Transverse colon (tissue), 4 donors: ENCODE measurements around the gene IL11RA. TPM values are rescaled to one million over a fixed set of nuclear protein-coding genes. Genes with fewer than 3 reads are reported as not detected.
A peak's percentile ranks its signal among the peaks of the same experiment; 100 is the strongest.

Source experiments
- DNase-seq: peaks from one replicate; pipeline ENCODE4 v3.0.0-alpha.2; 2019
- H3K27ac ChIP-seq, 4 donors: fragments of 200-600 bp; sonication (generic); 2 replicates each; pipeline ENCODE4 v1.5.1; 2016 to 2018; ENCODE audit warnings: inconsistent platforms in 4 of 4
- H3K27me3 ChIP-seq: fragments of 200-600 bp; sonication (generic); 2 replicates; pipeline ENCODE4 v1.5.1; 2017; ENCODE audit warnings: inconsistent platforms
- H3K36me3 ChIP-seq, 4 donors: fragments of 200-600 bp; sonication (generic); 2 replicates each; pipeline ENCODE4 v1.5.1; 2017 to 2019; ENCODE audit warnings: inconsistent platforms in 4 of 4
- H3K4me1 ChIP-seq, 4 donors: fragments of 200-600 bp; sonication (generic); 2 replicates each; pipeline ENCODE4 v1.5.1; 2017 to 2020; ENCODE audit warnings: inconsistent platforms in 4 of 4
- H3K4me3 ChIP-seq, 4 donors: fragments of 200-600 bp; sonication (generic); 1 replicate in 1 of 4; 2 replicates in 3 of 4; pipeline versions ENCODE4 v1.5.1 to v1.6.1; 2017 to 2019; ENCODE audit warnings: inconsistent platforms in 4 of 4
- H3K9me3 ChIP-seq, 2 donors: fragments of 200-600 bp; sonication (generic); 2 replicates each; pipeline ENCODE4 v1.5.1; 2017 to 2019; ENCODE audit warnings: inconsistent platforms in 2 of 2
- CTCF ChIP-seq, 5 experiments: fragments of 200-600 bp in 3 of 5; fragments of 450-650 bp in 2 of 5; sonication (generic) in 3 of 5; IDR thresholded peaks; 1 replicate in 2 of 5; 2 replicates in 3 of 5; pipeline ENCODE4 v1.5.1; 2016 to 2017; ENCODE audit warnings: antibody characterized with exemption in 5 of 5, inconsistent platforms in 3 of 5, mild to moderate bottlenecking in 2 of 5, moderate library complexity in 1 of 5
- EP300 ChIP-seq: sonication (generic); formaldehyde crosslinking; IDR thresholded peaks from one replicate; pipeline ENCODE4 v1.6.1; 2017; ENCODE audit warnings: antibody characterized with exemption, low read depth
- POLR2A ChIP-seq: fragments of 450-650 bp; IDR thresholded peaks from one replicate; pipeline ENCODE4 v1.6.1; 2016; ENCODE audit warnings: antibody characterized with exemption, mild to moderate bottlenecking, moderate library complexity
- POLR2AphosphoS5 ChIP-seq, 3 donors: sonication (generic); formaldehyde crosslinking; IDR thresholded peaks; one replicate each; pipeline ENCODE4 v1.6.1; 2016; ENCODE audit warnings: antibody characterized with exemption in 3 of 3
- WGBS, 2 donors: methylation state at CpG; one replicate each; pipeline ENCODE4 v1.1.5; 2018; ENCODE audit warnings: low coverage in 1 of 2; 5-methylcytosine and 5-hydroxymethylcytosine counted together
- in situ Hi-C, 4 donors: fragments of 200-750 bp; cut with MboI; loops; one replicate each; pipeline versions ENCODE4 v1.15.0 to v1.15.1; 2017; ENCODE audit warnings: low sequenced_read_pairs in 3 of 4, low pct_ligation_motif_present in 1 of 4, low pct_unique_long_range_greater_than_20kb in 1 of 4
- intact Hi-C: fragments of 100-400 bp; cut with DNase I; formaldehyde crosslinking; loops from one replicate; pipeline ENCODE4 v1.15.1; 2023; ENCODE audit warnings: low total_unique reads
- total RNA-seq, 4 donors: library from RNA; depleted of rRNA; stranded (reverse); fragments of >200 nt; gene quantifications; one replicate each; pipeline ENCODE4 v1.1.0, GENCODE V29; 2016

IL11RA gene
- total RNA-seq, 4 donors from 2014 or later = 27.0 to 94.6 (median 47.5) TPM

- H3K27ac ChIP-seq = no peak overlapping the region
- H3K9me3 ChIP-seq = no peaks in the 10 kb centered on the region
- in situ Hi-C loops = no loop called here
- peaks cover 8 to 20% (median 13%) of the 10 kb centered on the region in 4 donors for H3K4me1 ChIP-seq
- no peak for DNase-seq
- peaks cover 85% of the 10 kb centered on the region for H3K27me3 ChIP-seq
- no peak overlapping the region for H3K4me3 ChIP-seq
- no peaks in the 10 kb centered on the region for H3K36me3 ChIP-seq
- WGBS, 2 donors = 76% methylated on average over 3 of the region's 3 CpGs; no CpG with 5 or more reads in 1 of the 2 donors
- no peak for TF ChIP-seq POLR2AphosphoS5 (IDR thresholded peaks at IDR 0.05)
- TF ChIP-seq CTCF (IDR thresholded peaks at IDR 0.05) = no peak
- no peak for TF ChIP-seq EP300
- no peak for TF ChIP-seq POLR2A
- intact Hi-C loops = no loop called here
Measured at GRCh38 chr9:34625186-34625486, 26.8 kb upstream of the IL11RA start.

DNA sequence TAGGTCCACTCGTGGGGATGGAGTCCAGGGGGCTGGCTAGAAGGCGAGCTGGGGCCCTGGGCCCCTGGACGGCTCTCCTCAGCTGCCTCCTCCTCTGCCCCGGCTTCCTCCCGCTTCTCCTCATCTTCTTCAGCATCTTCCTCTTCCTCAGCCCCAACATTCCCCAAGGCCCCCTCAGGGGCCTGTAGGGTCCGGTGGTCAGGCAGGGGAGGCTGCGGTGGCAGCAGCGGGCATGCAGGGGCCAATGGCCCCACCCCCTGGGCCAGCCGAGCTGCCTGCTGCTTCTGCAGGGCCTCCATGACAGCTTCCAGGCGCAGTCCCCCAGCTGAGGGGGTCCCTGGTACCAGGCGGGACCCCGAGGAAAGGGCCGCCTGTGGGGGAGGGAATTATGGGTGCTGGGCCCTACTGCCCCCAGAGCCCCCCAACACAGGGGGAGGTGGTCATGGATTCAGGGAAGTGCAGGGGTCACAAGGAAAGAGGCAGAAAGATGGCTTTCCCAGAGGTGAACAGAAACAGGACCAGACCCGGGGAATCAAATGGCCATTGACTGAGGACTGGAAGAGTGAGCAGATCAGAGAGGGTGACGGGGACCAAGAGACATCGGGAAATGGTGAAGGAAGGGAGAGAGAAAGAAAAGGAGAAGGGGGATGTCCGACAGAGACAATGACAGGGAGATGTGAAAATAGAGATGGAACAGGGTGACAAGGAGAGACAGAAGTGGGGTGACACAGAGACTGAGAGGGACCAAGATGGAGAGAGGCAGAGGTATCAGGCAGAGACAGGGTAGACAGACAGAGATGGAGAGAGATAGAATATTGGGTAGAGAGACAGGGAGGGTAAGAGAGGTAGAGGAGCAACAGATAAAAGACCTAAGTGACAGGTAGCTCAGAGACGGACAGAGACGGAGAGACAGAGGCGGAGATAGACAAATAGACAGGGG lies 24.0 kb upstream of the IL11RA start:
- Histone ChIP-seq H3K27ac (no peak overlapping the region), H3K4me3 (peak overlapping the region in 2 of 4 donors; percentile 40 to 48), H3K27me3 (peaks cover 79% of the 10 kb centered on the region), H3K36me3 (no peaks in the 10 kb centered on the region), H3K9me3 (no peaks in the 10 kb centered on the region), H3K4me1 (peaks cover 8 to 20% (median 13%) of the 10 kb centered on the region in 4 donors)
- no peak for DNase-seq
- in situ Hi-C loops = no loop called here
- WGBS, 2 donors = 19 to 49% methylated on average over 8 to 20 of the region's 20 CpGs
- intact Hi-C loops = no loop called here
- no peak for TF ChIP-seq EP300
- TF ChIP-seq POLR2AphosphoS5 (IDR thresholded peaks at IDR 0.05) = no peak
- TF ChIP-seq CTCF (IDR thresholded peaks at IDR 0.05) = no peak
- no peak for TF ChIP-seq POLR2A

DNA sequence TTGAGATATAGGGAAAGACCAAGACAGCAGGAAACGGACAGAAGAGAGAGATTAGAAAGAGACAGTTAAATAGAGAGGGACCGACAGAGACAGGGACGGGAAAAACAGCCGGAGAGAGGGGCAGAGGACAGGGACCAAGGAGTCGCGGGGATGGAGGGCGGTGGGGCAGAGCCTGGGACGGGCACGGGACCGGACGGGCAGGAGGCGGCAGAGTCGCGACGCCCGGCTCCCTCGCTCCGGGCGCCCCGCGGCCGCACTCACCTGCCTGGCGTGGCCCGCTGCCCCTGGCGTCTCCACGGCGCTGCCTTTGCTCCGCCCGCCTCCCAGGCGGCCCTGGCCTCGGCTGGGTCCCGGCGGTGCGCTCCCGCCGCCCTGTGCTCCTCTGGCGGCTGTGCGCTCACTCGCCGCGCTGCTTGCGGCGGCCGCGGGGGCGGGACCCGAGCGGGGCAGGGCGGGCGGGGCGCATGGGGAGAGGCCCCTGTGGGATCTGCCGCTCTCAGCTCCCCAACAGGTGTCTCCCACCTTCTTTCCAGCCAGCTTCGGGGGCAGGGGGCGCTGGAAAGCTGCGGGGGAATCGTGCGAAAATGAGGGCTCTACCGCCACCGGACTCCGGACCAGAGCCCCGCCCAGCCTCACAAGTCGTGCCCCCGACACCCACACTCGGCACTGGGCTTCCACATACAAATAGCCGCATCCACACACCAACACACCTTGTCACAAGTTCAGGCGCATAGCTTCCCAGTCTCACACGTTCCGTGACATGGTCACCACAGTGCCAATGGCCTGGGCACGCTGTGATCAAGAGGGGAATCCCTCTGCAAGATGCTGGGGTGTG lies 23.1 kb upstream of the IL11RA start, which contains the start of gene ARID3C:
Gene ARID3C, minus strand, starts transcription at position 411 of the 835 bp plus-strand sequence. CDS start 1,052 bp downstream, outside the sequence.
- H3K27ac ChIP-seq = no peak within 1 kb of the TSS
- peak; percentile 55 for DNase-seq
- no peaks in the 10 kb centered on the region for H3K9me3 ChIP-seq
- no peaks in the 10 kb centered on the region for H3K36me3 ChIP-seq
- in situ Hi-C loops = no loop called here
- WGBS, 2 donors = 0 to 1% methylated on average over 4 to 50 of the region's 69 CpGs
- H3K4me3 ChIP-seq = peak within 1 kb of the TSS; percentile 20 to 48 (median 34)
- intact Hi-C loops = no loop called here
- H3K4me1 ChIP-seq = peaks cover 8 to 16% (median 12%) of the 10 kb centered on the region in 4 donors
- H3K27me3 ChIP-seq = peaks cover 70% of the 10 kb centered on the region
- TF ChIP-seq EP300 (no peak), CTCF (IDR thresholded peaks at IDR 0.05) (no peak), POLR2A (no peak), POLR2AphosphoS5 (IDR thresholded peaks at IDR 0.05) (no peak)

DNA sequence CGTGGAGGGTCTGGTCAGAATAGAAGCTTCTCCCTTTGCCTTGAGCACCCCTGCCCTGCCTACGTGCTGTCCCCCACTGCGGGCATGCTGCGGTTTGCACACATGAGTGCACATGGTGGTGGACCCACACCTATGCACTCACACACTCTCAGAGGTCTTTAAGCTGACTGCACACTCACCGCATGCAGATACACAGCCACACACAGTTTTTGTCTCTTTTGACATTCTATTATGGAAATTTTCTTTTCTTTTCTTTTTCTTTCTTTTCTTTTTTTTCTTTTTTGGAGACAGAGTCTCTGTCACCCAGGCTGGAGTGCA lies 22.5 kb upstream of the IL11RA start:
- H3K36me3 ChIP-seq = no peaks in the 10 kb centered on the region
- H3K27me3 ChIP-seq = peaks cover 64% of the 10 kb centered on the region
- H3K9me3 ChIP-seq = no peaks in the 10 kb centered on the region
- no peak overlapping the region for H3K4me3 ChIP-seq
- TF ChIP-seq POLR2A (no peak), EP300 (no peak), CTCF (IDR thresholded peaks at IDR 0.05) (no peak), POLR2AphosphoS5 (IDR thresholded peaks at IDR 0.05) (no peak)
- DNase-seq = no peak
- WGBS, 2 donors = 22 to 30% methylated on average over 4 to 5 of the region's 5 CpGs
- peaks cover 8 to 16% (median 12%) of the 10 kb centered on the region in 4 donors for H3K4me1 ChIP-seq
- in situ Hi-C loops = no loop called here
- intact Hi-C loops = no loop called here
- no peak overlapping the region for H3K27ac ChIP-seq
